Measurements from ENCODE around the gene DENND1A. TPM values are rescaled to one million over a fixed set of nuclear protein-coding genes. Genes with fewer than 3 reads are reported as not detected.

Gene DENND1A
- total RNA-seq, 1 experiment from 2014 or later, result 19.7 TPM

- no peak overlapping the region for H3K27ac ChIP-seq (ENCODE audit: low read length)
- TF ChIP-seq CTCF (IDR thresholded peaks at IDR 0.05) (no peak), TCF7L2 (IDR thresholded peaks at IDR 0.05; ENCODE audit: low read depth, low read length) (no peak), REST (IDR thresholded peaks at IDR 0.05; ENCODE audit: insufficient read depth in 1 of 2, low read depth in 2 of 2, low read length in 1 of 2) (no peak), POLR2AphosphoS5 (IDR thresholded peaks at IDR 0.05; ENCODE audit: low read depth, low read length) (no peak), SIN3A (IDR thresholded peaks at IDR 0.05; ENCODE audit: borderline replicate concordance, insufficient read depth, low read depth, low read length) (no peak)
- POLR2A ChIA-PET, result no interaction called here
- DNase-seq (ENCODE audit: low read depth, low spot score) (no peak), ATAC-seq (no peak)
- no TSS peak for BruUV-seq (replicated peaks)
- no peaks in the 10 kb centered on the region for H3K36me3 ChIP-seq (ENCODE audit: control insufficient read depth, insufficient read depth, low read length)
- H3K27me3 ChIP-seq (ENCODE audit: control insufficient read depth, insufficient read depth, low read length), result no peaks in the 10 kb centered on the region
- in situ Hi-C loops (cut with HindIII; ENCODE audit: low pct_unique_long_range_greater_than_20kb, low sequenced_read_pairs) (no loop called here), intact Hi-C loops (cut with micrococcal nuclease; ENCODE audit: unreplicated experiment) (no loop called here)
- no peaks in the 10 kb centered on the region for H3K4me1 ChIP-seq (ENCODE audit: control insufficient read depth, insufficient read depth, low read length)
- no peaks in the 10 kb centered on the region for H3K9me3 ChIP-seq (ENCODE audit: control insufficient read depth, insufficient read depth, low read depth, low read length)
- H3K4me3 ChIP-seq (ENCODE audit: low read depth in 2 of 2, low read length in 2 of 2), result no peak overlapping the region
- CTCF ChIA-PET, result no interaction called here
Measured at GRCh38 chr9:123773783-123774182, 156.1 kb downstream of the DENND1A start.

- no TSS peak for BruUV-seq (replicated peaks)
- in situ Hi-C loops (cut with HindIII; ENCODE audit: low pct_unique_long_range_greater_than_20kb, low sequenced_read_pairs), result no loop called here
- H3K4me3 ChIP-seq (ENCODE audit: low read depth in 2 of 2, low read length in 2 of 2), result no peak overlapping the region
- H3K4me1 ChIP-seq (ENCODE audit: control insufficient read depth, insufficient read depth, low read length), result no peaks in the 10 kb centered on the region
- intact Hi-C loops (cut with micrococcal nuclease; ENCODE audit: unreplicated experiment), result no loop called here
- ATAC-seq (no peak), DNase-seq (ENCODE audit: low read depth, low spot score) (no peak)
- ChIA-PET CTCF (no interaction called here), POLR2A (no interaction called here)
- no peaks in the 10 kb centered on the region for H3K36me3 ChIP-seq (ENCODE audit: control insufficient read depth, insufficient read depth, low read length)
- no peaks in the 10 kb centered on the region for H3K9me3 ChIP-seq (ENCODE audit: control insufficient read depth, insufficient read depth, low read depth, low read length)
- no peak overlapping the region for H3K27ac ChIP-seq (ENCODE audit: low read length)
- TF ChIP-seq CTCF (IDR thresholded peaks at IDR 0.05) (no peak), REST (IDR thresholded peaks at IDR 0.05; ENCODE audit: insufficient read depth in 1 of 2, low read depth in 2 of 2, low read length in 1 of 2) (no peak), SIN3A (IDR thresholded peaks at IDR 0.05; ENCODE audit: borderline replicate concordance, insufficient read depth, low read depth, low read length) (no peak), POLR2AphosphoS5 (IDR thresholded peaks at IDR 0.05; ENCODE audit: low read depth, low read length) (no peak), TCF7L2 (IDR thresholded peaks at IDR 0.05; ENCODE audit: low read depth, low read length) (no peak)
- no peaks in the 10 kb centered on the region for H3K27me3 ChIP-seq (ENCODE audit: control insufficient read depth, insufficient read depth, low read length)
Measured at GRCh38 chr9:123772967-123773366, 157.0 kb downstream of the DENND1A start.
